HUES48 (cell line): Measurements from ENCODE around the gene SLC45A3.

Experiments
- H3K27ac ChIP-seq: one replicate; pipeline ENCODE4 v1.7.0; 2013; ENCODE audit warnings: low read depth, low read length, inconsistent platforms
- H3K27me3 ChIP-seq: 2 replicates; pipeline ENCODE4 v1.6.1; 2013; ENCODE audit warnings: mild to moderate bottlenecking, low read length; ENCODE audit not compliant: control insufficient read depth, insufficient read depth
- H3K36me3 ChIP-seq: 2 replicates; pipeline ENCODE4 v1.6.1; 2013; ENCODE audit warnings: low read length; ENCODE audit not compliant: control insufficient read depth, insufficient read depth
- H3K4me1 ChIP-seq: 2 replicates; pipeline ENCODE4 v1.6.1; 2013; ENCODE audit warnings: mild to moderate bottlenecking, low read length; ENCODE audit not compliant: control insufficient read depth, insufficient read depth
- H3K4me3 ChIP-seq: 2 replicates; pipeline ENCODE4 v1.5.1; 2013; ENCODE audit warnings: mild to moderate bottlenecking, low read depth, low read length
- H3K9ac ChIP-seq: 2 replicates; pipeline ENCODE4 v1.6.1; 2013; ENCODE audit warnings: mild to moderate bottlenecking, low read depth, low read length, moderate library complexity
- H3K9me3 ChIP-seq: 2 replicates; pipeline ENCODE4 v1.6.1; 2013; ENCODE audit warnings: low read length; ENCODE audit not compliant: control insufficient read depth, insufficient read depth

The SLC45A3 gene

GRCh38 chr1:205619376-205619775 lies 60.9 kb downstream of the SLC45A3 start:
- peaks cover 92% of the 10 kb centered on the region for H3K36me3 ChIP-seq
- no peaks in the 10 kb centered on the region for H3K4me1 ChIP-seq
- H3K4me3 ChIP-seq, result no peak overlapping the region
- H3K27ac ChIP-seq, result no peak overlapping the region
- no peak overlapping the region for H3K9ac ChIP-seq
- no peaks in the 10 kb centered on the region for H3K9me3 ChIP-seq
- H3K27me3 ChIP-seq, result no peaks in the 10 kb centered on the region

- H3K9ac ChIP-seq, result no peak overlapping the region
- no peaks in the 10 kb centered on the region for H3K27me3 ChIP-seq
- no peak overlapping the region for H3K27ac ChIP-seq
- no peaks in the 10 kb centered on the region for H3K9me3 ChIP-seq
- H3K4me3 ChIP-seq, result no peak overlapping the region
- H3K4me1 ChIP-seq, result no peaks in the 10 kb centered on the region
- H3K36me3 ChIP-seq, result peaks cover 94% of the 10 kb centered on the region
Measured at GRCh38 chr1:205616563-205617293, 63.6 kb downstream of the SLC45A3 start.

- Histone ChIP-seq H3K27ac (no peak overlapping the region), H3K36me3 (peaks cover 95% of the 10 kb centered on the region), H3K4me1 (no peaks in the 10 kb centered on the region), H3K27me3 (no peaks in the 10 kb centered on the region), H3K4me3 (no peak overlapping the region), H3K9me3 (no peaks in the 10 kb centered on the region), H3K9ac (no peak overlapping the region)
Measured at GRCh38 chr1:205615789-205616188, 64.5 kb downstream of the SLC45A3 start.

GRCh38 chr1:205613854-205614412 lies 66.4 kb downstream of the SLC45A3 start:
- Histone ChIP-seq H3K9ac (no peak overlapping the region), H3K27ac (no peak overlapping the region), H3K9me3 (no peaks in the 10 kb centered on the region), H3K4me3 (no peak overlapping the region), H3K36me3 (peaks cover 90% of the 10 kb centered on the region), H3K27me3 (no peaks in the 10 kb centered on the region), H3K4me1 (no peaks in the 10 kb centered on the region)

GRCh38 chr1:205612556-205612955 lies 67.8 kb downstream of the SLC45A3 start:
- Histone ChIP-seq H3K9ac (no peak overlapping the region), H3K9me3 (no peaks in the 10 kb centered on the region)

GRCh38 chr1:205612104-205612503 lies 68.2 kb downstream of the SLC45A3 start:
- Histone ChIP-seq H3K4me3 (no peak overlapping the region), H3K36me3 (peaks cover 83% of the 10 kb centered on the region), H3K9me3 (no peaks in the 10 kb centered on the region), H3K27me3 (no peaks in the 10 kb centered on the region), H3K9ac (no peak overlapping the region), H3K4me1 (no peaks in the 10 kb centered on the region), H3K27ac (no peak overlapping the region)

More at GRCh38 chr1:205612556-205612955, 67.8 kb downstream of the SLC45A3 start:
- H3K36me3 ChIP-seq, result peaks cover 87% of the 10 kb centered on the region
- H3K27ac ChIP-seq, result no peak overlapping the region
- no peaks in the 10 kb centered on the region for H3K27me3 ChIP-seq
- H3K4me3 ChIP-seq, result no peak overlapping the region
- no peaks in the 10 kb centered on the region for H3K4me1 ChIP-seq

- Histone ChIP-seq H3K36me3 (peaks cover 73% of the 10 kb centered on the region), H3K4me1 (no peaks in the 10 kb centered on the region), H3K9me3 (no peaks in the 10 kb centered on the region), H3K27ac (no peak overlapping the region), H3K9ac (no peak overlapping the region), H3K27me3 (no peaks in the 10 kb centered on the region), H3K4me3 (no peak overlapping the region)
Measured at GRCh38 chr1:205610901-205611466, 69.3 kb downstream of the SLC45A3 start.

- H3K36me3 ChIP-seq, result peaks cover 67% of the 10 kb centered on the region
- no peak overlapping the region for H3K4me3 ChIP-seq
- no peak overlapping the region for H3K9ac ChIP-seq
- no peaks in the 10 kb centered on the region for H3K27me3 ChIP-seq
- no peaks in the 10 kb centered on the region for H3K9me3 ChIP-seq
- peak overlapping the region; percentile 52 for H3K27ac ChIP-seq
- H3K4me1 ChIP-seq, result no peaks in the 10 kb centered on the region
Measured at GRCh38 chr1:205610036-205610435, 70.3 kb downstream of the SLC45A3 start.
